A549 (cell line): ENCODE data around the gene TBL1X. TPM values are rescaled to one million over a fixed set of nuclear protein-coding genes. Genes with fewer than 3 reads are reported as not detected.
A peak's percentile ranks its signal among the peaks of the same experiment; 100 is the strongest.

Experiments used
- ATAC-seq, 2 experiments: fragments of 200-7000 bp in 1 of 2; fragments of >200 bp in 1 of 2; cut with Nextera tagmentation in 1 of 2; cut with Tn5 transposase in 1 of 2; 3 replicates each; pipeline versions ENCODE4 v1.8.0 to v1.9.1; 2018 to 2020; ENCODE audit warnings: mild to moderate bottlenecking in 1 of 2, moderate library complexity in 1 of 2
- CTCF ChIA-PET: fragments of 300-600 bp; sonication (Branson Sonifier 250); formaldehyde crosslinking; extraction: SDS; loops from one replicate; lab custom pipeline; 2021; ENCODE audit warnings: antibody characterized with exemption, inconsistent platforms; lab: Yijun Ruan, JAX
- POLR2A ChIA-PET: fragments of 350-600 bp; formaldehyde crosslinking; extraction: SDS; loops from one replicate; lab custom pipeline; 2021; ENCODE audit warnings: antibody characterized with exemption, inconsistent platforms; lab: Yijun Ruan, JAX
- DNase-seq, 2 experiments: peaks; one replicate each; pipeline versions ENCODE4 v3.0.0 to v3.0.0-alpha.2; 2011 to 2016; ENCODE audit warnings: low read depth in 1 of 2, low spot score in 1 of 2
- FAIRE-seq: peaks from 2 replicates; lab custom pipeline; 2011; peaks lifted over from hg19 to GRCh38; lab: Jason Lieb, UNC
- H3K27ac ChIP-seq, 2 experiments: fragments of >200 bp; sonication (Bioruptor Twin); formaldehyde crosslinking; 3 replicates each; pipeline ENCODE4 v1.5.1; 2016 to 2017
- H3K4me1 ChIP-seq: fragments of >200 bp; sonication (Bioruptor Twin); formaldehyde crosslinking; 3 replicates; pipeline ENCODE4 v1.6.1; 2016
- H3K4me2 ChIP-seq: fragments of >200 bp; sonication (Bioruptor Twin); formaldehyde crosslinking; 3 replicates; pipeline ENCODE4 v1.6.1; 2016
- H3K4me3 ChIP-seq: fragments of >200 bp; sonication (Bioruptor Twin); formaldehyde crosslinking; 3 replicates; pipeline ENCODE4 v1.5.1; 2016
- H3K9me3 ChIP-seq: fragments of >200 bp; sonication (Bioruptor Twin); formaldehyde crosslinking; 3 replicates; pipeline ENCODE4 v1.6.1; 2016
- CBX2 ChIP-seq: fragments of 200-600 bp; sonication (generic); IDR thresholded peaks from 2 replicates; pipeline ENCODE4 v1.6.1; 2016; ENCODE audit warnings: low read depth, mild to moderate bottlenecking, borderline replicate concordance
- CHD4 ChIP-seq: fragments of 200-600 bp; sonication (generic); IDR thresholded peaks from 2 replicates; pipeline ENCODE4 v1.6.1; 2016; ENCODE audit warnings: antibody characterized with exemption, mild to moderate bottlenecking, borderline replicate concordance
- CTCF ChIP-seq: fragments of >200 bp; sonication (Bioruptor Twin); formaldehyde crosslinking; IDR thresholded peaks from 3 replicates; pipeline ENCODE4 v1.5.1; 2016
- EHF ChIP-seq: fragments of 250-450 bp; sonication (Bioruptor Pico); IDR thresholded peaks from 2 replicates; pipeline ENCODE4 v1.5.0; 2020; ENCODE audit warnings: mild to moderate bottlenecking
- EP300 ChIP-seq, 2 experiments: fragments of >200 bp; sonication (Bioruptor Twin); formaldehyde crosslinking; IDR thresholded peaks; 2 replicates in 1 of 2; 3 replicates in 1 of 2; pipeline ENCODE4 v1.6.1; 2016 to 2017
- FOSL2 ChIP-seq, 2 experiments: fragments of 450-650 bp in 1 of 2; fragments of >200 bp in 1 of 2; sonication (Bioruptor Twin) in 1 of 2; formaldehyde crosslinking; IDR thresholded peaks; 2 replicates each; pipeline versions ENCODE4 v1.5.0 to v1.6.1; 2016 to 2020; ENCODE audit warnings: mild to moderate bottlenecking in 1 of 2, moderate library complexity in 1 of 2
- GATA3 ChIP-seq: IDR thresholded peaks from 2 replicates; pipeline ENCODE4 v1.6.1; 2012; ENCODE audit warnings: borderline replicate concordance
- HDAC2 ChIP-seq: fragments of 200-600 bp; sonication (generic); IDR thresholded peaks from 2 replicates; pipeline ENCODE4 v1.6.1; 2016
- HMGXB4 ChIP-seq: fragments of 250-450 bp; sonication (Bioruptor Pico); IDR thresholded peaks from 2 replicates; pipeline ENCODE4 v1.5.0; 2021; ENCODE audit warnings: mild to moderate bottlenecking, moderate library complexity, borderline replicate concordance
- JUN ChIP-seq, 2 experiments: fragments of >200 bp; sonication (Bioruptor Twin); formaldehyde crosslinking; IDR thresholded peaks; 2 replicates in 1 of 2; 3 replicates in 1 of 2; pipeline ENCODE4 v1.6.1; 2016 to 2017
- MAFK ChIP-seq: fragments of 450-650 bp; IDR thresholded peaks from 2 replicates; pipeline ENCODE4 v1.6.1; 2014; ENCODE audit not compliant: partially characterized antibody
- NPAS2 ChIP-seq: fragments of 250-450 bp; sonication (Bioruptor Pico); IDR thresholded peaks from 2 replicates; pipeline ENCODE4 v1.8.0; 2022; ENCODE audit warnings: mild to moderate bottlenecking, moderate library complexity, borderline replicate concordance
- POLR2A ChIP-seq: IDR thresholded peaks from 2 replicates; pipeline ENCODE4 v1.6.1; 2012; ENCODE audit warnings: mild to moderate bottlenecking, low read length
- RAD21 ChIP-seq, 2 experiments: fragments of >200 bp in 1 of 2; sonication (Bioruptor Twin) in 1 of 2; formaldehyde crosslinking in 1 of 2; IDR thresholded peaks in 1 of 2; conservative IDR thresholded peaks in 1 of 2; 2 replicates in 1 of 2; 3 replicates in 1 of 2; pipeline ENCODE4 v1.6.1; 2012 to 2018; ENCODE audit warnings: inconsistent platforms in 1 of 2
- RARB ChIP-seq: fragments of 250-450 bp; sonication (Bioruptor Pico); IDR thresholded peaks from 2 replicates; pipeline ENCODE4 v1.8.0; 2021; ENCODE audit warnings: mild to moderate bottlenecking, moderate library complexity
- RNF2 ChIP-seq: fragments of 200-600 bp; sonication (generic); IDR thresholded peaks from 2 replicates; pipeline ENCODE4 v1.6.1; 2016; ENCODE audit warnings: low read depth, mild to moderate bottlenecking, antibody characterized with exemption, moderate library complexity, borderline replicate concordance
- SMC3 ChIP-seq: fragments of >200 bp; sonication (Bioruptor Twin); formaldehyde crosslinking; IDR thresholded peaks from 3 replicates; pipeline ENCODE4 v1.6.1; 2018; ENCODE audit warnings: inconsistent platforms
- SREBF2 ChIP-seq: fragments of 450-650 bp; IDR thresholded peaks from 2 replicates; pipeline ENCODE4 v1.6.1; 2014; ENCODE audit warnings: mild to moderate bottlenecking, moderate library complexity
- ZFP36 ChIP-seq: fragments of 450-650 bp; IDR thresholded peaks from 2 replicates; pipeline ENCODE4 v1.6.1; 2014; ENCODE audit warnings: borderline replicate concordance; ENCODE audit not compliant: partially characterized antibody
- WGBS: methylation state at CpG from one replicate; pipeline ENCODE4 v1.1.6; 2017; ENCODE audit errors: missing lambda C conversion rate; 5-methylcytosine and 5-hydroxymethylcytosine counted together
- polyA plus RNA-seq, 4 experiments: library from polyadenylated mRNA; depleted of rRNA in 3 of 4; stranded (reverse); fragments of >200 nt; fragmentation: RNase III in 1 of 4; extraction: RNeasy Plus Mini Kit Qiagen cat#74134 plus additional on column Dnase treatment in 1 of 4; gene quantifications; 2 replicates in 3 of 4; 3 replicates in 1 of 4; pipeline ENCODE4 v1.2.3, GENCODE V29; 2011 to 2017
- TF ChIP-seq, protein P1 (sequence below): fragments of 450-650 bp; IDR thresholded peaks from 2 replicates; pipeline ENCODE4 v1.6.1; 2014; ENCODE audit warnings: antibody characterized with exemption
- TF ChIP-seq, protein P2 (sequence below): fragments of >200 bp; sonication (Bioruptor Twin); formaldehyde crosslinking; IDR thresholded peaks from 2 replicates; pipeline ENCODE4 v1.6.1; 2016
- TF ChIP-seq, protein P3 (sequence below): fragments of >200 bp; sonication (Bioruptor Twin); formaldehyde crosslinking; IDR thresholded peaks from 3 replicates; pipeline ENCODE4 v1.6.1; 2016
- TF ChIP-seq, protein P4 (sequence below): fragments of 150-350 bp; IDR thresholded peaks from 2 replicates; pipeline ENCODE4 v1.6.1; 2014; ENCODE audit warnings: low read depth, mild to moderate bottlenecking, low read length

TBL1X gene
- polyA plus RNA-seq, 2 of the 4 experiments (the other 2 are of a cell fraction) = 14.6 to 18.0 TPM

DNA sequence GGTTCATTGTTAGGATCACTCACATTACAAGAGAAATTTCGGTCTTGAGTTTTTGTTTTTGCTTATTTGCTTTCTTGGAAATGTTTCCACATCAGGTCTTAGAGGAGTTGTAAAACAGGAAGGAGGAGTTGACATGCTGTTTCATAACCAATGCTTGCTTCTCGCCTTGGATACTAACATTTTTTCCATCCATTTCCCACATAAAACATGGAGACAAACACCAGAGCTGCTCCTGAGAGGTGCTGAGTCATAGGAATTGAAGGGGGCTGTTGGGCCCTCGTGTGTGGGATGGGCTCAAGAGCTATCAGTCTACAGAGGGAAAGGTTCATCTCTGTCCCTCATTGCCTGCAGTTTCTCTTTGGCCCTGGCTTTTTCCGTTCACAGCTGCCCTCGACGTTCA, 29.9 kb downstream of the TBL1X start:
- WGBS = 74% methylated on average over 6 of the region's 6 CpGs
- H3K27ac ChIP-seq = no peak overlapping the region
- DNase-seq (peak in 1 of 2 experiments; percentile 12), FAIRE-seq (no peak), ATAC-seq (no peak)
- POLR2A ChIA-PET = no interaction called here
- no peaks in the 10 kb centered on the region for H3K4me1 ChIP-seq
- CTCF ChIA-PET = interaction anchor here (1.2 kb wide), 1 partner anchor 679 kb away, joined by 3 read pairs; no protein-coding TSS in a partner anchor
- no peak overlapping the region for H3K4me3 ChIP-seq
- TF ChIP-seq HDAC2 = no peak
- H3K4me2 ChIP-seq = no peak overlapping the region
- no peaks in the 10 kb centered on the region for H3K9me3 ChIP-seq

DNA sequence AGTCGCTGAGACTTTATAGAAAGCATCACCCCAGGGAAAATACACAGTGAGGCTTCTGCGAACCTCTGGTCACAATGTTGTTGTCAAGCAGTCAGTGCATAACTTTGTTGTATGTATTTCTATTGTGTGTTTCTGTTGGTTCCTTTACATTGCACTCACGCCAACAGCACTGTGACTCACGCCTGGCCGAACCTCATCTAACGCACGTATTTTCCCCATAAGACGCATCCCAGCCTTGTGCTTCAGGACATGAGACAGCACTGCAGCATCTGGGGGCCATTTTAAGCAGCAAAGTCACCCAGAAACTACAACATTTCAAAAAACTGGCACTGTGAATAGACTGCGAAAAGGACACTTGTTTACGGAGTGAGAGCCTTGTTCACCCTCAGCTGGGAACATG, 30.6 kb downstream of the TBL1X start:
- DNase-seq (no peak), ATAC-seq (no peak), FAIRE-seq (no peak)
- H3K9me3 ChIP-seq = no peaks in the 10 kb centered on the region
- H3K4me2 ChIP-seq = no peak overlapping the region
- H3K4me1 ChIP-seq = no peaks in the 10 kb centered on the region
- POLR2A ChIA-PET = no interaction called here
- H3K4me3 ChIP-seq = no peak overlapping the region
- TF ChIP-seq, protein P1, sequence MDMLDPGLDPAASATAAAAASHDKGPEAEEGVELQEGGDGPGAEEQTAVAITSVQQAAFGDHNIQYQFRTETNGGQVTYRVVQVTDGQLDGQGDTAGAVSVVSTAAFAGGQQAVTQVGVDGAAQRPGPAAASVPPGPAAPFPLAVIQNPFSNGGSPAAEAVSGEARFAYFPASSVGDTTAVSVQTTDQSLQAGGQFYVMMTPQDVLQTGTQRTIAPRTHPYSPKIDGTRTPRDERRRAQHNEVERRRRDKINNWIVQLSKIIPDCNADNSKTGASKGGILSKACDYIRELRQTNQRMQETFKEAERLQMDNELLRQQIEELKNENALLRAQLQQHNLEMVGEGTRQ = no peak
- TF ChIP-seq CHD4 = no peak
- TF ChIP-seq MAFK = no peak
- no peak for TF ChIP-seq SREBF2
- no peak for TF ChIP-seq POLR2A
- TF ChIP-seq NPAS2 (CRISPR knock-in tag) = no peak
- no peak for TF ChIP-seq GATA3
- TF ChIP-seq, protein P2, sequence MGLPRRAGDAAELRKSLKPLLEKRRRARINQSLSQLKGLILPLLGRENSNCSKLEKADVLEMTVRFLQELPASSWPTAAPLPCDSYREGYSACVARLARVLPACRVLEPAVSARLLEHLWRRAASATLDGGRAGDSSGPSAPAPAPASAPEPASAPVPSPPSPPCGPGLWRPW = no peak
- TF ChIP-seq, protein P3, sequence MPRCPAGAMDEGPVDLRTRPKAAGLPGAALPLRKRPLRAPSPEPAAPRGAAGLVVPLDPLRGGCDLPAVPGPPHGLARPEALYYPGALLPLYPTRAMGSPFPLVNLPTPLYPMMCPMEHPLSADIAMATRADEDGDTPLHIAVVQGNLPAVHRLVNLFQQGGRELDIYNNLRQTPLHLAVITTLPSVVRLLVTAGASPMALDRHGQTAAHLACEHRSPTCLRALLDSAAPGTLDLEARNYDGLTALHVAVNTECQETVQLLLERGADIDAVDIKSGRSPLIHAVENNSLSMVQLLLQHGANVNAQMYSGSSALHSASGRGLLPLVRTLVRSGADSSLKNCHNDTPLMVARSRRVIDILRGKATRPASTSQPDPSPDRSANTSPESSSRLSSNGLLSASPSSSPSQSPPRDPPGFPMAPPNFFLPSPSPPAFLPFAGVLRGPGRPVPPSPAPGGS = no peak
- no peak for TF ChIP-seq ZFP36
- no peak for TF ChIP-seq EHF (CRISPR knock-in tag)
- TF ChIP-seq RNF2 = no peak
- no peak for TF ChIP-seq HMGXB4 (CRISPR knock-in tag)
- no peak for TF ChIP-seq RAD21 (conservative IDR thresholded peaks at IDR 0.05 in 1 of 2, IDR thresholded peaks at IDR 0.05 in 1 of 2)
- TF ChIP-seq JUN (IDR thresholded peaks at IDR 0.05) = no peak
- no peak for TF ChIP-seq SMC3
- TF ChIP-seq CTCF = no peak
- TF ChIP-seq, all 56 proteins: peak for 0
- H3K27ac ChIP-seq = no peak overlapping the region
- WGBS = 95% methylated on average over 10 of the region's 10 CpGs
- CTCF ChIA-PET = no interaction called here

DNA sequence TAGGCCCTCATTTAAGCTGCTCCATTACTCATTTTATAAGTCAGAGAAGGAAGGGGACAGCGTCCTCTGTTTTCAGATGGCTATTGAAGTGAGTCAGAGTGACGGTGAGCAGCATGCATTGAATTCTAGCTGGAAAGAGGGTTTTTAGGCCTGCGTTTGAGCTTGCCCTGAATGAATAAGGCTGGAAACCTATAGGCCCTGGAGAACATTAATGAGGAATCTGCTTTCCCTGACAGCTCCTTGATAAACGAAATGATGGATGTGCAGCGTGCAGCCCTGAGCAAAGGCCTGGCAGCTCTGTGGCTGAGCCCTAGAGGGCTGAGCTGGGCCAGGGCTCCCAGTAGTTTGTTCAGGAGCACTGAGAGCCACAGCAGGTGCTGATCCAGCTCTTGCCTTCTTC, 33.4 kb downstream of the TBL1X start:
- no peak for FAIRE-seq
- no peak overlapping the region for H3K27ac ChIP-seq
- no peak for TF ChIP-seq RARB (CRISPR knock-in tag)
- TF ChIP-seq FOSL2 (IDR thresholded peaks at IDR 0.05) = no peak
- TF ChIP-seq FOSL2 (CRISPR knock-in tag; IDR thresholded peaks at IDR 0.05) = no peak
- no peak for TF ChIP-seq EP300 (IDR thresholded peaks at IDR 0.05)
- TF ChIP-seq, protein P4, sequence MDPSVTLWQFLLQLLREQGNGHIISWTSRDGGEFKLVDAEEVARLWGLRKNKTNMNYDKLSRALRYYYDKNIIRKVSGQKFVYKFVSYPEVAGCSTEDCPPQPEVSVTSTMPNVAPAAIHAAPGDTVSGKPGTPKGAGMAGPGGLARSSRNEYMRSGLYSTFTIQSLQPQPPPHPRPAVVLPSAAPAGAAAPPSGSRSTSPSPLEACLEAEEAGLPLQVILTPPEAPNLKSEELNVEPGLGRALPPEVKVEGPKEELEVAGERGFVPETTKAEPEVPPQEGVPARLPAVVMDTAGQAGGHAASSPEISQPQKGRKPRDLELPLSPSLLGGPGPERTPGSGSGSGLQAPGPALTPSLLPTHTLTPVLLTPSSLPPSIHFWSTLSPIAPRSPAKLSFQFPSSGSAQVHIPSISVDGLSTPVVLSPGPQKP = no peak
- TF ChIP-seq CBX2 = no peak
- no peak for TF ChIP-seq HDAC2
- TF ChIP-seq HMGXB4 (CRISPR knock-in tag) = no peak
- TF ChIP-seq, all 56 proteins: peak for 0
- ATAC-seq = no peak
- DNase-seq = no peak
- WGBS = 85% methylated on average over 5 of the region's 5 CpGs
- no peak overlapping the region for H3K4me2 ChIP-seq
- CTCF ChIA-PET = interaction anchor here (1.3 kb wide), 1 partner anchor 9 kb away, joined by 4 read pairs; no protein-coding TSS in a partner anchor
- no peaks in the 10 kb centered on the region for H3K4me1 ChIP-seq
- POLR2A ChIA-PET = no interaction called here
- H3K4me3 ChIP-seq = no peak overlapping the region
- no peaks in the 10 kb centered on the region for H3K9me3 ChIP-seq
